GM12891 (cell line): ENCODE measurements around the gene ZSCAN26.

Source experiments
- PAX5 ChIP-seq: IDR thresholded peaks from 2 replicates; pipeline ENCODE4 v1.6.1; 2011; ENCODE audit warnings: low read length, moderate library complexity, mild to moderate bottlenecking; ENCODE audit not compliant: insufficient read depth, severe bottlenecking
- POLR2A ChIP-seq: IDR thresholded peaks from 2 replicates; pipeline ENCODE4 v1.6.1; 2011; ENCODE audit warnings: low read depth, low read length, control low read depth
- POLR2AphosphoS5 ChIP-seq: IDR thresholded peaks from 2 replicates; pipeline ENCODE4 v1.6.1; 2011; ENCODE audit warnings: low read depth, low read length, control low read depth
- POU2F2 ChIP-seq: IDR thresholded peaks from 2 replicates; pipeline ENCODE4 v1.6.1; 2011; ENCODE audit warnings: low read depth, mild to moderate bottlenecking, control low read depth, low read length, moderate library complexity
- SPI1 ChIP-seq: IDR thresholded peaks from 2 replicates; pipeline ENCODE4 v1.6.1; 2011; ENCODE audit warnings: low read depth, low read length, control low read depth
- TAF1 ChIP-seq: IDR thresholded peaks from 2 replicates; pipeline ENCODE4 v1.6.1; 2011; ENCODE audit warnings: low read depth, low read length, control low read depth

DNA sequence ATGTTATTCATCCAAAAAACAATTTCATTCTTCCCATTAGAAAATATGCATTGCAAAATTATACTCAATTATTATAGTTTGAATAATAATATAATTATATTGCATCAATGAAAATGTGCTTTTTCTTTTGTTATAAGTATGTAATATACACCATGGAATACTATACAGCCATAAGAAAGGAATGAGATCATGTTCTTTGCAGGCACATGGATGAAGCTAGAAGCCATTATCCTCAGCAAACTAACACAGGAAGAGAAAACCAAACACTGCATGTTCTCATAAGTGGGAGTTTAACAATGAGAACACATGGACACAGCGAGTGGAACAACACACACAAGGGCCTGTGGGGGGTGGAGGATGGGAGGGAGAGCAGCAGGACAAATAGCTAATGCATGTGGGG is 9.9 kb upstream of the ZSCAN26 start:
- TF ChIP-seq POLR2AphosphoS5: no peak
- TF ChIP-seq POLR2A: no peak
- no peak for TF ChIP-seq TAF1
- TF ChIP-seq PAX5: no peak
- no peak for TF ChIP-seq SPI1
- no peak for TF ChIP-seq POU2F2
